HepG2 (cell line): ENCODE results near the gene CEMP1. TPM values are rescaled to one million over a fixed set of nuclear protein-coding genes. Genes with fewer than 3 reads are reported as not detected.
"Not testable (repeated sequence)": the region's sequence is repeated elsewhere in the genome, so short reads cannot be mapped to it uniquely, and the experiment has no call there.

Experiments
- ATAC-seq: fragments of 200-7000 bp; cut with Tn5 transposase; 3 replicates; pipeline ENCODE4 v1.9.1; 2020; ENCODE audit warnings: mild to moderate bottlenecking, moderate library complexity
- BruUV-seq: library from RNA; stranded (reverse); fragments of 400-500 nt; replicated peaks from 2 replicates; lab custom pipeline; 2021; lab: Mats Ljungman, UMichigan
- CTCF ChIA-PET: fragments of 300-600 bp; formaldehyde crosslinking; extraction: SDS; loops from one replicate; lab custom pipeline; 2021; ENCODE audit warnings: low total read pairs, inconsistent platforms, low intra/inter-chr PET ratio; lab: Yijun Ruan, JAX
- POLR2A ChIA-PET: fragments of 350-600 bp; sonication (Branson Sonifier 250); formaldehyde crosslinking; loops from one replicate; lab custom pipeline; 2020; ENCODE audit warnings: antibody characterized with exemption, inconsistent platforms; lab: Yijun Ruan, JAX
- DNase-seq: peaks from one replicate; pipeline ENCODE4 v3.0.0-alpha.2; 2015; ENCODE audit warnings: low spot score
- FAIRE-seq: peaks from 3 replicates; lab custom pipeline; 2011; peaks lifted over from hg19 to GRCh38; lab: Jason Lieb, UNC
- H2AFZ ChIP-seq: one replicate; pipeline ENCODE4 v1.6.1; 2011; ENCODE audit warnings: low read length, inconsistent platforms
- H3K27ac ChIP-seq: fragments of 300-600 bp; 3 replicates; pipeline ENCODE4 v1.8.0; 2011; ENCODE audit warnings: mixed run types, mild to moderate bottlenecking, mixed read lengths, low read length, inconsistent platforms; ENCODE audit not compliant: insufficient read depth; ENCODE audit errors: extremely low read length
- H3K27me3 ChIP-seq, 2 experiments: fragments of 200-600 bp in 1 of 2; 2 replicates in 1 of 2; 3 replicates in 1 of 2; pipeline versions ENCODE4 v1.6.0 to v1.8.0; 2011; ENCODE audit warnings: low read length in 2 of 2, mild to moderate bottlenecking in 2 of 2, moderate library complexity in 2 of 2, inconsistent platforms in 1 of 2; ENCODE audit not compliant: insufficient read depth in 2 of 2, control insufficient read depth in 1 of 2
- H3K36me3 ChIP-seq, 2 experiments: fragments of 200-600 bp in 1 of 2; replicated peaks in 1 of 2; 2 replicates in 1 of 2; 3 replicates in 1 of 2; pipeline versions ENCODE4 v1.5.1 to v1.8.0; 2011; ENCODE audit warnings: low read length in 2 of 2, inconsistent platforms in 1 of 2; ENCODE audit not compliant: insufficient read depth in 2 of 2, control insufficient read depth in 1 of 2
- H3K4me1 ChIP-seq: 2 replicates; pipeline ENCODE4 v1.5.1; 2012; ENCODE audit warnings: low read length, inconsistent platforms; ENCODE audit not compliant: insufficient read depth
- H3K4me2 ChIP-seq: 2 replicates; pipeline ENCODE4 v1.6.0; 2011; ENCODE audit warnings: low read depth, low read length, inconsistent platforms
- H3K4me3 ChIP-seq, 3 experiments: fragments of 200-600 bp in 1 of 3; sonication (generic), shearing (Covaris generic) in 1 of 3; replicated peaks in 1 of 3; 2 replicates each; pipeline ENCODE4 v1.5.1; 2011 to 2016; ENCODE audit warnings: low read length in 3 of 3, inconsistent platforms in 2 of 3, low read depth in 2 of 3, mild to moderate bottlenecking in 2 of 3, control low read depth in 1 of 3, mixed read lengths in 1 of 3; ENCODE audit not compliant: insufficient read depth in 1 of 3
- H3K79me2 ChIP-seq: one replicate; pipeline ENCODE4 v1.6.1; 2011; ENCODE audit warnings: low read length, inconsistent platforms; ENCODE audit not compliant: insufficient read depth
- H3K9ac ChIP-seq: 2 replicates; pipeline ENCODE4 v1.6.0; 2011; ENCODE audit warnings: mild to moderate bottlenecking, low read depth, low read length, inconsistent platforms; ENCODE audit not compliant: insufficient read depth
- H3K9me3 ChIP-seq: 2 replicates; pipeline ENCODE4 v1.5.1; 2012; ENCODE audit warnings: mild to moderate bottlenecking, low read length
- H4K20me1 ChIP-seq: 2 replicates; pipeline ENCODE4 v1.6.0; 2011; ENCODE audit warnings: inconsistent platforms, mild to moderate bottlenecking, low read length, moderate library complexity; ENCODE audit not compliant: insufficient read depth
- WGBS: methylation state at CpG from one replicate; pipeline ENCODE4 v1.1.6; 2017; ENCODE audit warnings: low lambda C conversion rate; 5-methylcytosine and 5-hydroxymethylcytosine counted together
- in situ Hi-C: cut with HindIII; loops from 2 replicates; pipeline ENCODE4 v1.10.0; 2017; ENCODE audit warnings: low pct_unique_long_range_greater_than_20kb; ENCODE audit not compliant: extremely low pct_ligation_motif_present
- intact Hi-C: fragments of 100-400 bp; cut with micrococcal nuclease; formaldehyde crosslinking; loops from one replicate; pipeline ENCODE4 v1.10.0; 2022; ENCODE audit not compliant: unreplicated experiment
- polyA plus RNA-seq, 8 experiments: library from polyadenylated mRNA; depleted of rRNA in 3 of 8; stranded (reverse) in 7 of 8; unstranded in 1 of 8; fragments of >200 nt; fragmentation: Illumina TruSeq in 4 of 8; extraction: Trizol in 4 of 8; gene quantifications; 2 replicates each; pipeline versions ENCODE4 v1.2.1 to v1.2.3, GENCODE V29; 2011 to 2016; ENCODE audit warnings: low read depth in 4 of 8, missing spikeins in 1 of 8, mixed read lengths in 1 of 8; ENCODE audit not compliant: insufficient read depth in 1 of 8
- total RNA-seq, 5 experiments: library from RNA; depleted of rRNA; stranded (reverse); fragments of >200 nt; fragmentation: Illumina TruSeq; extraction: Trizol; gene quantifications; 2 replicates each; pipeline ENCODE4 v1.2.3, GENCODE V29; 2016; ENCODE audit warnings: low read depth in 1 of 5

CEMP1 gene
- total and polyA plus RNA-seq, 2 of the 13 experiments (the other 11 are each of a cell fraction or from before 2014, with no cell fraction given), result not detected

- H3K9ac ChIP-seq, H3K4me2 ChIP-seq, BruUV-seq, POLR2A ChIA-PET, CTCF ChIA-PET, intact Hi-C loops, H3K4me1 ChIP-seq, H3K9me3 ChIP-seq, DNase-seq, FAIRE-seq, H3K4me3 ChIP-seq, H3K27me3 ChIP-seq, ATAC-seq, H2AFZ ChIP-seq, H4K20me1 ChIP-seq, H3K36me3 ChIP-seq, H3K79me2 ChIP-seq, in situ Hi-C loops, H3K27ac ChIP-seq: not testable (repeated sequence)
- 97% methylated on average over 10 of the region's 17 CpGs for WGBS
These were observed 29.1 kb upstream of the CEMP1 start for GRCh38 chr16:2560131-2560797.

GRCh38 chr16:2557150-2557549, 25.9 kb upstream of the CEMP1 start:
- ATAC-seq, CTCF ChIA-PET: not testable (repeated sequence)

GRCh38 chr16:2554709-2555425, 23.7 kb upstream of the CEMP1 start:
- FAIRE-seq, H3K9ac ChIP-seq, ATAC-seq, intact Hi-C loops, POLR2A ChIA-PET, H3K4me1 ChIP-seq, H4K20me1 ChIP-seq, H3K79me2 ChIP-seq, H3K9me3 ChIP-seq, BruUV-seq, H2AFZ ChIP-seq, DNase-seq, CTCF ChIA-PET, H3K4me2 ChIP-seq, H3K36me3 ChIP-seq, H3K27ac ChIP-seq, in situ Hi-C loops, H3K27me3 ChIP-seq, H3K4me3 ChIP-seq: not testable (repeated sequence)
- WGBS, result 80% methylated on average over 1 of the region's 13 CpGs

More at GRCh38 chr16:2557150-2557549, 25.9 kb upstream of the CEMP1 start:
- POLR2A ChIA-PET, H3K27me3 ChIP-seq, BruUV-seq, H3K9ac ChIP-seq, FAIRE-seq, intact Hi-C loops, H3K27ac ChIP-seq, H3K79me2 ChIP-seq, H4K20me1 ChIP-seq, H3K4me1 ChIP-seq, H3K4me2 ChIP-seq, H3K4me3 ChIP-seq, DNase-seq, H2AFZ ChIP-seq, H3K36me3 ChIP-seq, in situ Hi-C loops, H3K9me3 ChIP-seq: not testable (repeated sequence)
- 95% methylated on average over 4 of the region's 15 CpGs for WGBS
